ENCODE measurements around the gene NEDD8.

DNA sequence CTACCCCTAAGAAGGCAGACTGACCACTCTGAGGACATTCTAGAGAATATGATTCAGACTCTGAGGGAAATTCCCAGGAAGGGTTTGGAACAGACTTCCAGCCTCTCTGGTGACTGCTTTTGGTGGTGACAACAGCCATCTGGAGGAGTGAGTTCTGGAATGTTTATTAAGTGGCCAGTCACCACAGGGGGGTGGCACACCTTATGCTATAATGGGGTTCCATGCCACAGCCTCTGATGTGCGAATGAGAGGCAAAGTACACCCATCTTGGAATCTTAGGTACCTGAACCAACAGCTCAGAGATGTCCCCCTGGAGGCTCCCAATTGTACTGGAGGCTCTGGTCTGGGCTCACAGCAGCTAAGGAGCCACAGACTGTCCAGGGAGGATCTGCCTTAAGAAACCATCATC lies 19.7 kb upstream of the NEDD8 start:
- TF ChIP-seq EZH2 (IDR thresholded peaks at IDR 0.05; ENCODE audit: borderline replicate concordance, insufficient read depth, low read length, poor library complexity, severe bottlenecking), result no peak
- TF ChIP-seq, protein P1, sequence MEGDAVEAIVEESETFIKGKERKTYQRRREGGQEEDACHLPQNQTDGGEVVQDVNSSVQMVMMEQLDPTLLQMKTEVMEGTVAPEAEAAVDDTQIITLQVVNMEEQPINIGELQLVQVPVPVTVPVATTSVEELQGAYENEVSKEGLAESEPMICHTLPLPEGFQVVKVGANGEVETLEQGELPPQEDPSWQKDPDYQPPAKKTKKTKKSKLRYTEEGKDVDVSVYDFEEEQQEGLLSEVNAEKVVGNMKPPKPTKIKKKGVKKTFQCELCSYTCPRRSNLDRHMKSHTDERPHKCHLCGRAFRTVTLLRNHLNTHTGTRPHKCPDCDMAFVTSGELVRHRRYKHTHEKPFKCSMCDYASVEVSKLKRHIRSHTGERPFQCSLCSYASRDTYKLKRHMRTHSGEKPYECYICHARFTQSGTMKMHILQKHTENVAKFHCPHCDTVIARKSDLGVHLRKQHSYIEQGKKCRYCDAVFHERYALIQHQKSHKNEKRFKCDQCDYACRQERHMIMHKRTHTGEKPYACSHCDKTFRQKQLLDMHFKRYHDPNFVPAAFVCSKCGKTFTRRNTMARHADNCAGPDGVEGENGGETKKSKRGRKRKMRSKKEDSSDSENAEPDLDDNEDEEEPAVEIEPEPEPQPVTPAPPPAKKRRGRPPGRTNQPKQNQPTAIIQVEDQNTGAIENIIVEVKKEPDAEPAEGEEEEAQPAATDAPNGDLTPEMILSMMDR (IDR thresholded peaks at IDR 0.05; ENCODE audit: poor library complexity, severe bottlenecking), result no peak
- no peak for TF ChIP-seq MXI1 (conservative IDR thresholded peaks at IDR 0.05; ENCODE audit: poor library complexity, severe bottlenecking)
- TF ChIP-seq TAF1 (IDR thresholded peaks at IDR 0.05; ENCODE audit: low read depth), result no peak
- no peak for TF ChIP-seq POLR2AphosphoS5 (IDR thresholded peaks at IDR 0.05)
- TF ChIP-seq, protein P2, sequence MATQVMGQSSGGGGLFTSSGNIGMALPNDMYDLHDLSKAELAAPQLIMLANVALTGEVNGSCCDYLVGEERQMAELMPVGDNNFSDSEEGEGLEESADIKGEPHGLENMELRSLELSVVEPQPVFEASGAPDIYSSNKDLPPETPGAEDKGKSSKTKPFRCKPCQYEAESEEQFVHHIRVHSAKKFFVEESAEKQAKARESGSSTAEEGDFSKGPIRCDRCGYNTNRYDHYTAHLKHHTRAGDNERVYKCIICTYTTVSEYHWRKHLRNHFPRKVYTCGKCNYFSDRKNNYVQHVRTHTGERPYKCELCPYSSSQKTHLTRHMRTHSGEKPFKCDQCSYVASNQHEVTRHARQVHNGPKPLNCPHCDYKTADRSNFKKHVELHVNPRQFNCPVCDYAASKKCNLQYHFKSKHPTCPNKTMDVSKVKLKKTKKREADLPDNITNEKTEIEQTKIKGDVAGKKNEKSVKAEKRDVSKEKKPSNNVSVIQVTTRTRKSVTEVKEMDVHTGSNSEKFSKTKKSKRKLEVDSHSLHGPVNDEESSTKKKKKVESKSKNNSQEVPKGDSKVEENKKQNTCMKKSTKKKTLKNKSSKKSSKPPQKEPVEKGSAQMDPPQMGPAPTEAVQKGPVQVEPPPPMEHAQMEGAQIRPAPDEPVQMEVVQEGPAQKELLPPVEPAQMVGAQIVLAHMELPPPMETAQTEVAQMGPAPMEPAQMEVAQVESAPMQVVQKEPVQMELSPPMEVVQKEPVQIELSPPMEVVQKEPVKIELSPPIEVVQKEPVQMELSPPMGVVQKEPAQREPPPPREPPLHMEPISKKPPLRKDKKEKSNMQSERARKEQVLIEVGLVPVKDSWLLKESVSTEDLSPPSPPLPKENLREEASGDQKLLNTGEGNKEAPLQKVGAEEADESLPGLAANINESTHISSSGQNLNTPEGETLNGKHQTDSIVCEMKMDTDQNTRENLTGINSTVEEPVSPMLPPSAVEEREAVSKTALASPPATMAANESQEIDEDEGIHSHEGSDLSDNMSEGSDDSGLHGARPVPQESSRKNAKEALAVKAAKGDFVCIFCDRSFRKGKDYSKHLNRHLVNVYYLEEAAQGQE (IDR thresholded peaks at IDR 0.05; ENCODE audit: borderline replicate concordance), result no peak
- TF ChIP-seq EP300 (conservative IDR thresholded peaks at IDR 0.05; ENCODE audit: poor library complexity, severe bottlenecking), result no peak
- no peak for TF ChIP-seq RAD21 (conservative IDR thresholded peaks at IDR 0.05)
- no peak for TF ChIP-seq SMC3 (conservative IDR thresholded peaks at IDR 0.05; ENCODE audit: poor library complexity)
